AG08395 (cell line): Measurements from ENCODE around the gene PSMB11.
"Not testable (repeated sequence)": the region's sequence is repeated elsewhere in the genome, so short reads cannot be mapped to it uniquely, and the experiment has no call there.

Source experiments
- DNase-seq: peaks from one replicate; pipeline ENCODE4 v3.0.0; 2012; ENCODE audit warnings: mixed read lengths, low spot score

PSMB11 gene, protein sequence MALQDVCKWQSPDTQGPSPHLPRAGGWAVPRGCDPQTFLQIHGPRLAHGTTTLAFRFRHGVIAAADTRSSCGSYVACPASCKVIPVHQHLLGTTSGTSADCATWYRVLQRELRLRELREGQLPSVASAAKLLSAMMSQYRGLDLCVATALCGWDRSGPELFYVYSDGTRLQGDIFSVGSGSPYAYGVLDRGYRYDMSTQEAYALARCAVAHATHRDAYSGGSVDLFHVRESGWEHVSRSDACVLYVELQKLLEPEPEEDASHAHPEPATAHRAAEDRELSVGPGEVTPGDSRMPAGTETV

GRCh38 chr14:23042162-23042965, at the start of gene PSMB11:
Gene PSMB11 (plus strand): TSS chr14:23042212. CDS start chr14:23042226, 14 bp downstream.
- DNase-seq = no peak

- DNase-seq = no peak
Measured at GRCh38 chr14:22993517-22993916, 48.5 kb upstream of the PSMB11 start.

- DNase-seq = peak; percentile 48
Measured at GRCh38 chr14:22994762-22995275, 47.2 kb upstream of the PSMB11 start.

- DNase-seq = no peak
Measured at GRCh38 chr14:22995889-22996625, 46.0 kb upstream of the PSMB11 start.

GRCh38 chr14:22996768-22997654, 45.0 kb upstream of the PSMB11 start:
- DNase-seq = no peak

GRCh38 chr14:22997676-22998323, 44.2 kb upstream of the PSMB11 start:
- no peak for DNase-seq

DNA sequence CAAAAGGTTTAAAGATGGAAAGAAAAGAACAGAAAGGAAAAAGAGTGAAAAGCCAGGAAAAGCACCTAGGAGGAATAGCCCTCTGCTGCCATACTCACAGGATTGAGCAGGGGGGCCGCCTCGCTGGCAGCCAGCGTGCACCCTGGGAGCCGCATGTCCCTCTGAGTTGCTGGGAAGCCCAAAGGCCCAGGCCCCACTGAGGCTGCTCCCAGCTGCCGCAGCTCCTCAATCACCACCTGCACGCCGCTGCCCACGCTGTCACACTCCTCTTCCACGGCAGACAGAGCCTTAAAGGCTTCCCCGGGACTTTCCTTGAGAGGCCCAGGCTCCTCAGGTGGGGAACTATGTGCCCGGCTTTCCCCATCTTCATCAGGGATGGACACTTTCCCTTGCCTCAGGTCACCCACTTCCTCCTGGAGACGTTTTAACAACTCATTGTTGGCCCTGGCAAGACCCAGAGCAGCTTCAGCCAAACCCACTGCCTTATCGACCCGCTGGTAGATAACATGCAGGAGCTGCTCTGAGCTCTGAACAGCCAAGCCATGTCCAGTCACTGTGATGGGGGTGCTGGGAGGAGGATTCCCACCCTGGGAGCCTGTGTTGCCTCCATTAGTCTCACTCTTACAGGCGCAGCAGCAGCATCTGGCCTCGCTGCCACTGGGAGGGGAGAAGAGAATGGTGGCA, 43.5 kb upstream of the PSMB11 start:
- no peak for DNase-seq

- DNase-seq = no peak
Measured at GRCh38 chr14:23000860-23001259, 41.2 kb upstream of the PSMB11 start.

DNA sequence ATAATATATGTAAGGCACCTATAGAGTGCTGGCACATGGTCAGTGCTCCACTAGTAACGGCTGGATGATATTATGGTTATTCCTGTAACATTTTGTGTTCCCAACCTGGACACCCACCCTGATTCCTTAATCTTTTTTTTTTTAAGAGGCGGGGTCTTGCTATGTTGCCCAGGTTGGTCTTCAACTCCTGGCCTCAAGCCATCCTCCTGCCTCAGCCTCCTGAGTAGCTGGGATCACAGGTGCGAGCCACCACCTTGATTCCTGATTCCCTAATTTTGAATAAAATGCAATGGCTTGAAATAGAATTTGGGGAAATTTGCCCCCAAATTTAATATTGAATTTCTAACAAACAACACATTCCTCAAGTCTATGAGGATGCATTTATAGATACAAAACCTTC, 39.4 kb upstream of the PSMB11 start:
- no peak for DNase-seq

DNA sequence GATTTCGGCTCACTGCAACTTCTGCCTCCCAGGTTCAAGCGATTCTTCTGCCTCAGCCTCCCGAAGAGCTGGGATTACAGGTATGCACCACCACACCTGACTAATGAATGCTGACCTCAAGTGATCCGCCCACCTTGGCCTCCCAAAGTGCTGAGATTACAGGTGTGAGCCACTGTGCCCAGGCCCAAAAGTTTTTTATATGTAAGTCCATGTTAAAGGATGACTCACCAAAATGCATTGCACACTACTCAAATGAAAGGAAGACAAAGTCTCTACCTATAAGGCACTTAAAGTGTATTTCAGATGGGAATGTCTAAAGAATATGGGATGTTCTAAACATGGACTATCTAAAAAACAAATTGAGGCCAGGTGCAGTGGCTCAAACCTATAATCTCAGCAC, 37.7 kb upstream of the PSMB11 start:
- DNase-seq = not testable (repeated sequence)

DNA sequence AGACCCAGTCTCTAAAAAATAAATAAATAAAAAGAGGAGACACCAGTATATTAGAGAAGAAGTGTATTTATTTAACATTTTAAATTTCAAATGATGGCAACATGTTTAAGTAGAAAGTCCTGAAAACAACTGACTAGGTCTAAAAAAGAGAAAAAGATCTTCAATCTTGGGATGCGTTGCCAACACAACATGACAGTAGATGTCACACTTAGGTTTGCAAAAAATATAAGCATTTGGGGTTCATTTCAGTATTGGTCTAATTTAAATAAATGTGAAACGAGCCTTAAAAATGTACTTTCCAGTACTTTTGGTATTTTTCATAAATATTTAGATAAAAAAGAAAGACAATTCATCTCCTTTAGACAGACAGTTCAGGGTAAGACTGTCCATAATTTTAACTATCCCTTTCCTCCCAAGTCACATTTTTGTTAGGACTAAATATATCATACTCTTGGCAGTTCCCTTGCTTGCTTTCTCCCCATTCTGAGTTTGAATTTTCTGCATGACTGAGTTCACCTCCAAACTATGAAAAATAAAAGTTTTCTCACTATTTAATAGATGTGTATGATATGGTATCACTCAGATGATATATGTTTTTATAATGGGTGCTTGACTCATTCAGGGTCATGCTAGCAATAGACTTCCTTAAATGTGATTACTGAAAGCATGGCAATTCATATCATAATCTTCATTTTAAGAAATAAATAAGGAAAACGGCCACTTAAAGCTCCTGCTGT, 36.4 kb upstream of the PSMB11 start:
- no peak for DNase-seq

DNA sequence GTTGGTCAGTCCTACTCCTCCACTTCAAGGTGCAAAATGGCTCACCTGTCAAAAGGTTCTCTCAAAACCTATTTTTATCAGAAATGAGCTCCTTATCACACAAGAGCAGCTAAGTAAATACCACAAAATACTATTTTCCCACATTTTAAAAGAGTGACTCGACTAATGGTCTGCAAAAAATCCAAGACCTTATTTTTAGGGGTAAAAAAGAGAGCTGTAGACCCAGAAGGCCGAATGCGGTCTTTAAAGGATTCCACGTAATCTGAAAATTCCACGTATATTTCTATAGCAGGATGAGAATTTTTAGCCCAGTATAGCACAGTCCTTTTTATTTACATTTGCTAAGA, 35.9 kb upstream of the PSMB11 start:
- DNase-seq = no peak

GRCh38 chr14:23006544-23007419, 35.2 kb upstream of the PSMB11 start:
- DNase-seq = peak; percentile 100

GRCh38 chr14:23008831-23009230, 33.2 kb upstream of the PSMB11 start:
- DNase-seq = no peak

DNA sequence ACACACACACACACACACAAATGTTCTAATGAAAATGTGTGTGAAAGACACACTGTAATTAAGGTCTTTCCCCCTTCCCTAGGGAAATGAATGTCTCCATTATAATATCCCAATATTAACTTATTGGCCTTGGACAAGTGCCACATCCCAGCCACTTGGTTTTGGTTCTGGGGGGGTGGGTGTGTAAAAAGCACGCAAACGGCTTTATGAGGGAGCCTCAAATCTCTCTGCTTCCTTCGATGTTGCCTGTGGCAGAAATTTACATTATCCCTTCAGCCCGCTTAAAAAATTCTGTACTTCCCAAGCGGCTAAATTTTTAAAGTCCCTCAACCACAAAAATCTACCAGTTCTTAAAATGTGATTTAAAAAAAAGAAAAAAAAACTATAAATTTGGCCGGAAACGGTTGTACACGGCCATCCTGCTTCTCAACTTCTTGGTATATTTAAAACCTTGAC, 32.5 kb upstream of the PSMB11 start:
- DNase-seq = no peak

DNA sequence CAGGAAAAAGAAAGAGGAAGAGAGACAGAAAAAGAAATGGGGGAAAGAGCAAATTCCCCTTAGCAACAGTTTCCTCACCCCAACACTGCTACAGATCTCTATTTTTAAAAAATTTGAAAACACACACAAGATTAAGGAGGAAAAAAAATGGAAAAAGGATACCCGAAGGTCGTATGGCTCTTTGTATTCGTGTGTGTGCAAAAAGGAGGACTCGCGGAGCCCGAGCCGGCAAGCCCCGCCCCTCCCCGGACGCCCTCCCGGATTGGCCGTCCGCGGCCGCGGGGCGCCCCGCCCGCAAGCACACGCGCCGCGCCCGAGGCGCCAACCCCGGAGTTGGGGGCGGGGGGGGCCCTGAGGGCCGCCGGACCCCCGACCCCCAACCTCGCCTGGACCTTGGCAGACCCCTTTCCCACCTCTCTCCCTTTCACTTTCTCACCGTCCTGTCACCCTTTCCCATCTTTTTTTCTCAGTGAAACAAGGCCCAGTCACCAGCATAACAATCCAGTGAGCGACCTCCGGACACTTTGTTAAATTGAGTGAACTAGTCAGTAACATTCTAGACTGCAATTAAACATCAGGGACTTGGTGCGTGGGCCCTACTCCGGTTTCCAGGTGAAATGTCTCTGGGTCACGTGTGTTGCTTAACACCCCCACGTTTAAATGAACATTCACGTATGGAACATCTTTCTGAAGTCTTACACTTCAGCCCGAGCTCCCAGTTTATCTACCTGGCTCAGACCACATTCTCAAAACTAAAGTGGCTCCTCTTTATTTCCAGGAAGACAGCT, 31.9 kb upstream of the PSMB11 start, which contains the start of gene C14orf93:
Gene C14orf93, minus strand, starts transcription at position 205 of the 788 bp plus-strand sequence. CDS start 11,120 bp downstream, outside the sequence.
- DNase-seq = peak; percentile 88

DNA sequence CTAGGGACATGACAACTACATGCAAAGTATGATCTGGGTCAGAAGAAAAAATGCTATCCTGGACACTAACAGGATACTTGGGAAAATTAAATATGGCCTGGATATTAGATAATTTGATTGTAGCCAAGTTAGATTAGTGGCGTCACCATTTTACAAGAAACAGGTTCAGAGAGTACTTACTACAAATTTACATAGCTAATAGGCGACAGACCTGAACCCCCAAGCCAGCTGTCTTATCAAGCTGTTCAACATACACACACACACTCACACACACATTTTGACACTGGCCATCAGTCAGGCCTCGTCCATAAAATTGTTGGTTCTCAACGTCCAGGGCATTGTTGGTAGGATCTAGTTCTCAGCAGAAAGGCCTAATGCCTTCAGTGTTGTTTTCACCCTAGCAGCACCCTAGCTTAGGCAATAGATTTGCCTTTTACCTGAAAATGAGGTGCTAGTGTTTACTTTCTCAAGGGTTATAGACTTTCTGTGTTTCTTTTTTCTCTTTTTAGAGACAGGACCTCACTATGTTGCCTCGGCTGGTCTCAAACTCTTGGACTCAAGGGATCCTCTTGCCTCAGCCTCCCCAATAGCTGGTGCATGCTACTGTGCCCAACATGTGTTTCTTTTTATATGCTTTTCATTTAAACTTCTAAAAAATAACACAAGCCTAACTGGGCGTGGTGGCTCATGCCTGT, 28.8 kb upstream of the PSMB11 start:
- DNase-seq = no peak
